Renal cortex interstitium (tissue), 15 donors: ENCODE measurements around the gene FAM3A. TPM values are rescaled to one million over a fixed set of nuclear protein-coding genes. Genes with fewer than 3 reads are reported as not detected.
A peak's percentile ranks its signal among the peaks of the same experiment; 100 is the strongest.
"Not testable (repeated sequence)": the region's sequence is repeated elsewhere in the genome, so short reads cannot be mapped to it uniquely, and the experiment has no call there.

Source experiments
- DNase-seq, 11 donors: peaks; one replicate each; pipeline ENCODE4 v3.0.0-alpha.2; 2013; ENCODE audit warnings: low read depth in 9 of 11, low spot score in 4 of 11; ENCODE audit errors: extremely low read depth in 1 of 11
- long read RNA-seq, 16 experiments: transcript quantifications; one replicate each; lab custom pipeline, GENCODE V29; 2026
- polyA plus RNA-seq, 3 donors: library from polyadenylated mRNA; unstranded; fragments of 120-200 nt; gene quantifications; one replicate each; pipeline ENCODE4 v1.2.1, GENCODE V29; 2013; ENCODE audit not compliant: insufficient read length in 3 of 3

The FAM3A gene
- polyA plus RNA-seq = 10 to 100 TPM; 22.9 to 42.8 (median 36.7) TPM
- long read RNA-seq, donor 1, partial matches to known transcripts = 0 of 6 reads
- long read RNA-seq, donor 1, other reads (novel, unspliced or antisense) = 0 of 6 reads
- long read RNA-seq, donor 2, partial matches to known transcripts = 5 of 11 reads
- long read RNA-seq, donor 2, other reads (novel, unspliced or antisense) = 0 of 11 reads
- long read RNA-seq, donor 3, partial matches to known transcripts = 0 of 9 reads
- long read RNA-seq, donor 3, other reads (novel, unspliced or antisense) = 0 of 9 reads
- long read RNA-seq, donor 4, partial matches to known transcripts = 0 of 7 reads
- long read RNA-seq, donor 4, other reads (novel, unspliced or antisense) = 0 of 7 reads
- long read RNA-seq, donor 5, transcript FAM3A-215 (9 exons, 1,800 nt) = major isoform, 11 of 61 reads
- long read RNA-seq, donor 5, partial matches to known transcripts = 36 of 61 reads
- long read RNA-seq, donor 5, other reads (novel, unspliced or antisense) = 11 of 61 reads
- long read RNA-seq, donor 6, partial matches to known transcripts = 0 of 8 reads
- long read RNA-seq, donor 6, other reads (novel, unspliced or antisense) = 0 of 8 reads
- long read RNA-seq, donor 7, partial matches to known transcripts = 0 of 5 reads
- long read RNA-seq, donor 7, other reads (novel, unspliced or antisense) = 0 of 5 reads
- long read RNA-seq, donor 8, transcript FAM3A-215 (9 exons, 1,800 nt) = major isoform, 8 of 17 reads
- long read RNA-seq, donor 8, partial matches to known transcripts = 0 of 17 reads
- long read RNA-seq, donor 8, other reads (novel, unspliced or antisense) = 0 of 17 reads
- long read RNA-seq, donor 9, partial matches to known transcripts = 0 of 9 reads
- long read RNA-seq, donor 9, other reads (novel, unspliced or antisense) = 0 of 9 reads
- long read RNA-seq, donor 10, partial matches to known transcripts = 0 of 5 reads
- long read RNA-seq, donor 10, other reads (novel, unspliced or antisense) = 0 of 5 reads
- long read RNA-seq, donor 11, partial matches to known transcripts = 0 of 3 reads
- long read RNA-seq, donor 11, other reads (novel, unspliced or antisense) = 0 of 3 reads
- long read RNA-seq, donor 12, partial matches to known transcripts = 0 of 5 reads
- long read RNA-seq, donor 12, other reads (novel, unspliced or antisense) = 0 of 5 reads
- long read RNA-seq, donor 13, partial matches to known transcripts = 0 of 12 reads
- long read RNA-seq, donor 13, other reads (novel, unspliced or antisense) = 0 of 12 reads
- long read RNA-seq, donor 14, partial matches to known transcripts = 0 of 2 reads
- long read RNA-seq, donor 14, other reads (novel, unspliced or antisense) = 0 of 2 reads
- long read RNA-seq, donor 15, partial matches to known transcripts = 0 of 5 reads
- long read RNA-seq, donor 15, other reads (novel, unspliced or antisense) = 0 of 5 reads
- long read RNA-seq, donor 16, transcript FAM3A-202 (10 exons, 1,712 nt) = minor isoform, 6 of 27 reads
- long read RNA-seq, donor 16, transcript FAM3A-215 (9 exons, 1,800 nt) = major isoform, 8 of 27 reads
- long read RNA-seq, donor 16, partial matches to known transcripts = 0 of 27 reads
- long read RNA-seq, donor 16, other reads (novel, unspliced or antisense) = 0 of 27 reads

- peak in 10 of 11 donors; percentile 57 to 85 (median 80) for DNase-seq
These were observed at the start of gene FAM3A for GRCh38 chrX:154515966-154516655. Gene FAM3A, minus strand, starts transcription at chrX:154516232. Its CDS starts 460 bp downstream, at chrX:154515772.

GRCh38 chrX:154562295-154562694, 46.3 kb upstream of the FAM3A start:
- DNase-seq = not testable (repeated sequence)

GRCh38 chrX:154560326-154560725, 44.3 kb upstream of the FAM3A start:
- DNase-seq = not testable (repeated sequence)

- not testable (repeated sequence) for DNase-seq
These were observed 42.9 kb upstream of the FAM3A start for GRCh38 chrX:154558896-154559295.

- not testable (repeated sequence) for DNase-seq
These were observed 42.1 kb upstream of the FAM3A start for GRCh38 chrX:154558060-154558690.

- DNase-seq = not testable (repeated sequence)
These were observed 36.2 kb upstream of the FAM3A start for GRCh38 chrX:154552112-154552806.

GRCh38 chrX:154549766-154550165, 33.7 kb upstream of the FAM3A start:
- DNase-seq = no peak

GRCh38 chrX:154548028-154548316, 31.9 kb upstream of the FAM3A start:
- DNase-seq = no peak

- peak; percentile 64 to 87 (median 79) for DNase-seq
These were observed 31.4 kb upstream of the FAM3A start, which contains the start of gene IKBKG for GRCh38 chrX:154547245-154548027. Gene IKBKG, plus strand, starts transcription at chrX:154547620. Its CDS starts 4,383 bp downstream, at chrX:154552003.

- peak in 6 of 11 donors; percentile 27 to 59 (median 46) for DNase-seq
These were observed 30.6 kb upstream of the FAM3A start, which contains the start of gene G6PD for GRCh38 chrX:154546354-154547244. Gene G6PD, minus strand, starts transcription at chrX:154546846. Its CDS starts 691 bp downstream, at chrX:154546155.

- DNase-seq = no peak
These were observed 29.7 kb upstream of the FAM3A start for GRCh38 chrX:154545673-154546274.

- DNase-seq = no peak
These were observed 26.8 kb upstream of the FAM3A start for GRCh38 chrX:154542723-154543424.

GRCh38 chrX:154541896-154542722, 26.1 kb upstream of the FAM3A start:
- DNase-seq = no peak
